ENCODE measurements around the gene PDK3. TPM values are rescaled to one million over a fixed set of nuclear protein-coding genes. Genes with fewer than 3 reads are reported as not detected.

PDK3 gene
- 10 to 100 TPM; 39.7 to 83.0 (median 60.2) TPM for total RNA-seq

GRCh38 chrX:24464836-24465531, at the start of gene PDK3:
Gene PDK3, plus strand, starts transcription at chrX:24465286. Its CDS starts 170 bp downstream, at chrX:24465456.
- Histone ChIP-seq H3K27me3 (no peaks in the 10 kb centered on the region), H3K36me3 (no peaks in the 10 kb centered on the region), H3K4me1 (peaks cover 14% of the 10 kb centered on the region), H3K27ac (peak within 1 kb of the TSS; percentile 79), H3K4me3 (peak within 1 kb of the TSS; percentile 71), H3K9me3 (no peaks in the 10 kb centered on the region)
- WGBS = 46% methylated on average over 15 of the region's 83 CpGs
- TF ChIP-seq POLR2A (IDR thresholded peaks at IDR 0.05) (no peak), CTCF (IDR thresholded peaks at IDR 0.05) (no peak), EP300 (IDR thresholded peaks at IDR 0.05) (no peak), POLR2AphosphoS5 (IDR thresholded peaks at IDR 0.05) (no peak)
- DNase-seq (ENCODE audit: low spot score in 2 of 2) = peak; percentile 91 to 93

- H3K4me1 ChIP-seq = no peaks in the 10 kb centered on the region
- no peak for DNase-seq (ENCODE audit: low spot score in 2 of 2)
- H3K27ac ChIP-seq = no peak overlapping the region
- no peaks in the 10 kb centered on the region for H3K27me3 ChIP-seq
- 75% methylated on average over 3 of the region's 5 CpGs for WGBS
- no peak for TF ChIP-seq POLR2A (IDR thresholded peaks at IDR 0.05)
- no peak for TF ChIP-seq CTCF (IDR thresholded peaks at IDR 0.05)
- no peak for TF ChIP-seq EP300 (IDR thresholded peaks at IDR 0.05)
- no peak for TF ChIP-seq POLR2AphosphoS5 (IDR thresholded peaks at IDR 0.05)
- no peaks in the 10 kb centered on the region for H3K9me3 ChIP-seq
- H3K36me3 ChIP-seq = no peaks in the 10 kb centered on the region
- H3K4me3 ChIP-seq = no peak overlapping the region
Measured at GRCh38 chrX:24415921-24416320, 49.2 kb upstream of the PDK3 start.

GRCh38 chrX:24423960-24424359, 41.1 kb upstream of the PDK3 start:
- WGBS = 42% methylated on average over 2 of the region's 2 CpGs
- Histone ChIP-seq H3K27ac (no peak overlapping the region), H3K9me3 (no peaks in the 10 kb centered on the region), H3K4me3 (no peak overlapping the region), H3K36me3 (no peaks in the 10 kb centered on the region), H3K27me3 (no peaks in the 10 kb centered on the region), H3K4me1 (peaks cover 24% of the 10 kb centered on the region)
- TF ChIP-seq EP300 (IDR thresholded peaks at IDR 0.05) = no peak
- no peak for TF ChIP-seq POLR2AphosphoS5 (IDR thresholded peaks at IDR 0.05)
- TF ChIP-seq CTCF (IDR thresholded peaks at IDR 0.05) = no peak
- TF ChIP-seq POLR2A (IDR thresholded peaks at IDR 0.05) = no peak
- no peak for DNase-seq (ENCODE audit: low spot score in 2 of 2)

- Histone ChIP-seq H3K4me1 (peaks cover 24% of the 10 kb centered on the region), H3K27me3 (no peaks in the 10 kb centered on the region), H3K4me3 (no peak overlapping the region), H3K36me3 (no peaks in the 10 kb centered on the region), H3K9me3 (no peaks in the 10 kb centered on the region), H3K27ac (peak overlapping the region; percentile 59)
- WGBS = 55% methylated on average over 8 of the region's 8 CpGs
- TF ChIP-seq POLR2A (IDR thresholded peaks at IDR 0.05) = no peak
- no peak for TF ChIP-seq EP300 (IDR thresholded peaks at IDR 0.05)
- no peak for TF ChIP-seq POLR2AphosphoS5 (IDR thresholded peaks at IDR 0.05)
- TF ChIP-seq CTCF (IDR thresholded peaks at IDR 0.05) = no peak
- peak; percentile 68 to 77 for DNase-seq (ENCODE audit: low spot score in 2 of 2)
Measured at GRCh38 chrX:24424948-24425347, 40.1 kb upstream of the PDK3 start.

- TF ChIP-seq EP300 (IDR thresholded peaks at IDR 0.05) = no peak
- no peak for TF ChIP-seq POLR2A (IDR thresholded peaks at IDR 0.05)
- TF ChIP-seq CTCF (IDR thresholded peaks at IDR 0.05) = no peak
- TF ChIP-seq POLR2AphosphoS5 (IDR thresholded peaks at IDR 0.05) = no peak
- H3K27ac ChIP-seq = no peak overlapping the region
- H3K27me3 ChIP-seq = no peaks in the 10 kb centered on the region
- no peaks in the 10 kb centered on the region for H3K36me3 ChIP-seq
- WGBS = 49% methylated on average over 2 of the region's 2 CpGs
- no peaks in the 10 kb centered on the region for H3K9me3 ChIP-seq
- H3K4me1 ChIP-seq = peaks cover 24% of the 10 kb centered on the region
- no peak overlapping the region for H3K4me3 ChIP-seq
- DNase-seq (ENCODE audit: low spot score in 2 of 2) = no peak
Measured at GRCh38 chrX:24425806-24426205, 39.3 kb upstream of the PDK3 start.

All from suprapubic skin (tissue), 4 donors.